HG02763 (cell line): ENCODE measurements around the gene SH3RF1.
"Not testable (repeated sequence)": the region's sequence is repeated elsewhere in the genome, so short reads cannot be mapped to it uniquely, and the experiment has no call there.

Experiments
- ATAC-seq: cut with Tn5 transposase; IDR thresholded peaks from one replicate; pipeline ENCODE4 v1.9.1; 2021; ENCODE audit warnings: mild to moderate bottlenecking, moderate library complexity; ENCODE audit not compliant: unreplicated experiment

Gene SH3RF1

DNA sequence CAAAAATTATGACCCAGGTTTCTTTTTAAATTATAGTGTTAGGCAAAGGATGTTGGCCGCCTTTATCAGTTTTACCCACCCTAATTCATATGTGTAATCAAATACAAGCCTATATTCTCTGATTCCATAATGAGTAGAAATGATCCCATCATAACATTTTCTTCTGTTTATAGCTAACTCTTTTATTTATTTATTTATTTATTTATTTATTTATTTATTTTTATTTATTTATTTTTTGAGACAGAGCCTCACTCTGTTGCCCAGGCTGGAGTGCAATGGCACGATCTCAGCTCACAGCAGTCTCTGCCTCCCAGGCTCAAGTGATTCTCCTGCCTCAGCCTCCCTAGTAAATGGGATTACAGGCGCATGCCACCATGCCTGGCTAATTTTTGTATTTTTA lies 7.1 kb upstream of the SH3RF1 start:
- not testable (repeated sequence) for ATAC-seq

GRCh38 chr4:169275180-169275579 lies 4.4 kb upstream of the SH3RF1 start:
- no peak for ATAC-seq

DNA sequence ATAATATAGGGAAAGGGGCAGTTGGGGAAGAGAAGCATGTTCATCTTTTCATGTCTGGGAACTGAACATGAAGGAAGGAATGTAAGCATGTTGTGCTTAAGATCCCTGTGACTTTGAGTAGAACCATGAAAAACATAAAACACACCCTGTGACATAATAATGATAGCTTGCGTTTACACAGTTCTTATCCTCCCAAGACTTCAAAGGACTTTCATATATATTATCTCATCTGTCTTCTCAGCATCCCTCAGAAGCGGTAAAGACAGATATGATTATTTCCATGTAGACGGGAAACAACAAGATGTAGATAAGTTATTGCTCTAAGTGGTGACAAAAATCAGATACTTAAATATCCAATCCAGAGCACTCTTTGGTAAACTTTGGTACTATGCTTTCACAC lies 3.3 kb upstream of the SH3RF1 start:
- no peak for ATAC-seq

DNA sequence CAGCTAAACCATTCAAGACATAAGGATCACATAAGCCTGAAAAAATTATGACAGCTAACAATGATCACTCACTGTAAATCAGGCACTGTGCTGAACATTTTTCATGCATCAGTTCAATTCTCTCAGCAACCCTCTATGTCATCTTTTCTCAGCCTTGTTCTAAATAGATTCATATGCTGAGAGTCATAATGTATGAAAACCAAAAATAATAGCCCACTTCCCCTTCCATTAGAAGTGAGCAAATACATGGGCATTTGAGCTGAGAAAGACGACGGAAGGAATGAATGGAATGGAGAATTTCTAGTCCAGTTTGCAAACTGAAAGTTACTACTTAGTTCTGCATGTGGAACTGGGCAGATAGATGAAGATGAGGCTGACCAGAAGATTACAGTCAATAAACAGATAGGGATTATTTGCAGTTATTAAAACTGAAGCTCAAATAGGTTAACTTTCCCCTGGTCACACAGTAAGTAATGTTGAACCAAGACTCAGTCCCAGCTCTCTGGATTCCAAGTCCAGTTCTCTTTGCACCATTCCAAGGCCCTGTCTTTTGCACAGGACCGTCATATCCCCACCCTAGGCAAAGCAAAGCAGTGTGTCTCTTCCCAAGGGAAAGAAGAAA lies 1.6 kb upstream of the SH3RF1 start:
- ATAC-seq: no peak

GRCh38 chr4:169271692-169272007 lies 894 bp upstream of the SH3RF1 start:
- ATAC-seq: no peak

DNA sequence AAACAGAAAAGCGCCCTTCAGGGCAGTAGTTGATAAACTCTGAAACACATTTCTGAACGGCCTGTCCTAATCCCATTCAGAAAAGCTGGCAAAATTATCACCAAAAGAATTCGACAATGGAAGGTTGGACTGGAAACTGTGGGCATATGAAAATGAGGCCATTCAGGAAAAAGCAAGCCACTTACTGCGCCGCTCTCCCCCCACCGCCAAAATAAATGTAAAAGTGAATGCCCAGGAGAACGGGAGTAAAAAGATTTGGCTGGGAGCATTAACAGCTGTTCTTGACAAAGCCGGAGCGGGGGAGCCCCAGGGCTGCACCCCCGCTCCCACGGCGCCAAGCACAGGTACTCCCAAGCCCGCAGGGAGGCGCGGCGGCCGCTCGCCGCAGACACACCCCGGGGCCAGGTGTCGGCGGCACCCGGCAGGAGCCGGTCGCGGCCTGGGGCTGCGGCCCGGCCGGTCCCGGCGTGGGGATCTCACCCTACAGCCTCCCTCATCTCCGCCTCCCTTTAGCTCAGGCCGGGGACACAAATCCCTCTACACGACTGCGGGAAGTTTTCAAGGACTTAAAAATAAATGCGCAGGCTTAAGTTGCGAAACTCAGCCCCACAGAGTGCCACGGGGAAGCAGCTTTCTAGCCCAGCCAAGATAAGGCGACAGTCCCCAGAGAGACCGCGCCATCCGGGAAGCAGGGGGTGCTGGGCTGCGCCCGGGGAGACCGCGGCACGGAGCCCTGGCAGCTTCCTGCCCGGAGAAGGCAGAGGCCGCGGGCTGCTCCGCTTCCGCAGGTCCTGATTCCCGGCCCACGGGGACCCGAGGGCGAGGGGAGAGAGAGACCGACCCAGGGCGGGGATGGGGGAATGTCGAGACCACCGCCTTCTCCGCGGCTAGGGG lies 593 bp downstream of the SH3RF1 start:
- peak; percentile 43 for ATAC-seq

- no peak for ATAC-seq
Observed at GRCh38 chr4:169268951-169269760, 1.6 kb downstream of the SH3RF1 start.

- ATAC-seq: no peak
Observed at GRCh38 chr4:169267070-169267469, 3.7 kb downstream of the SH3RF1 start.

DNA sequence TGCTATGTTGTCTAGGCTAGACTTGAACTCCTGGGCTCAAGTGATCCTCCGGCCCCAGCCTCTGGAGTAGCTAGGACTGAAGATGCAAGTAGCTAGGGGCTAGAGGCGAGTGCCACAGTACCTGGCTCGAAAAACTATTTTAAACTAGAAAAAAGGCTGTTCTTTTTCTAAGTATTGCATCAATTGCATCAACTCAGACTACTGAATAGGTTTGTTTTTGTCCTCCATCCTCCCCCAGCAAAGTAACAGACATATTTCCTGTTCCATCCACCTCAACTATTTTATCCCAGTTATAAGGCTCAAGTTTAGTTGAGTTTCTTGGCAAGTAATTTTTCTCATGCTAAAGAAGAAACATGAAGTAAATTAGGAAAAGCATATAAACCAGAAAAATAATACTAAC lies 4.1 kb downstream of the SH3RF1 start:
- no peak for ATAC-seq

- no peak for ATAC-seq
Observed at GRCh38 chr4:169266081-169266480, 4.7 kb downstream of the SH3RF1 start.

DNA sequence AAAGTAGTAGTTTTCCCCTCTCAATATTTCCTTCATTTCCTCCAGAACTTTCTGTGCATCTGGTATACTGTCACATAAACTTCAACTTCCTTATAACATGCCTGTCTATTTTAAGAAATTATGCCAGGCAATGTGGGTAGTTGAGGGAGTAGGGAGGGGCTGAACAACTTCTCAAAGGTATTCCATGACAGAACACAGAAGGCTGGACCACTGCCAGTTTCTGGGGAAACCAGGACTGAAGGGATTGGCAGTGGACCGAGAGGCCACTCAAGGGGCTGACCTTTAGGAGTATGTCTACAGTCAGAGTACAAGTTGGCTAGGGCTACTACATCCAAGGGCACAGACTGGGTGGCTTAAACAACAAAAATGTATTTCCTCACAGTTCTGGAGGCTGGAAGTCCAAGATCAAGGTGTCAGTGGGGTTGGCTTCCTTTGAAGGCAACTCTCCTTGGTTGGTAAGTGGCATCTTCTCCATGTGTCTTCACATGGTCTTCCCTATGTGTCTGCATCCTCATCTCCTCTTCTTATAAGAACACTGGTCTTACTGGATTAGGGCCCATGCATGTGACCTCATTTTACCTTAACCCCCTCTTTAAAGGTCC lies 6.9 kb downstream of the SH3RF1 start:
- no peak for ATAC-seq

GRCh38 chr4:169260217-169260866 lies 10.4 kb downstream of the SH3RF1 start:
- no peak for ATAC-seq

DNA sequence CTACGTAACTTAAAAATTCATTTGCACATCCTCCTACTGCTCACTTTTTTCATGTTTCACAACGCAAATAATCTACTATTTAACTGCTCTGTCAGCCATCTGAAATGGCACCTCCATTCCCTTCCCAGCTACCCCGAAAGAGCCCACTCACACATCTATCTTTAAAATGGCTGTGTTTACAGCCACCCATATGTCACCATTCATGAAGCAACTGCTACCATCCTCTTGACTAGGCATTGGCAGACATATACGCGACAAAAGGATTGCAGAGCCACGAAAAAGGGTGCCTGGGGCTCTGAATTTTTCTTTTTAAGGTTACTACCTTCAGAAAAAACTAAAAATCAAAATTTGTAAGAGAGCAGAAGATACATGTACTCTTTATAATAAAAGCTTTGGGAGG lies 11.5 kb downstream of the SH3RF1 start:
- no peak for ATAC-seq

DNA sequence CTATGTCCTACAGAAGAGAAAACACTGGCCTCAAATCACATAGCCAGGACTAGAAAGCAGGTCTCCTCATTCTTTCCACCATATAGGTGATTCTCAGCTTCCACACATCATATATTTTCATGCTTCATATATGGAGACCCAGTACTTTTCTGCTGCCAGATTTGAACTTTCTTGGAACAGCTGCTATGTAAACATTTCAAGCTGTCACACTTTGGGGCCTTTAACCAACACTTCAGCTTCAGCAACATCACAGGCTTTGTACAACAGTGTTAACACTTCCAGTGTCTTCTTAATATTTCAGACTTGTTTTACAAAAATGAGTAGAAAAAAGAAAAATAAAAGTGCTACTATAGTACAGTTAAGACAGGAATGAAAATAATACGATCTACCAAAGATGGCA lies 12.6 kb downstream of the SH3RF1 start:
- ATAC-seq: no peak

DNA sequence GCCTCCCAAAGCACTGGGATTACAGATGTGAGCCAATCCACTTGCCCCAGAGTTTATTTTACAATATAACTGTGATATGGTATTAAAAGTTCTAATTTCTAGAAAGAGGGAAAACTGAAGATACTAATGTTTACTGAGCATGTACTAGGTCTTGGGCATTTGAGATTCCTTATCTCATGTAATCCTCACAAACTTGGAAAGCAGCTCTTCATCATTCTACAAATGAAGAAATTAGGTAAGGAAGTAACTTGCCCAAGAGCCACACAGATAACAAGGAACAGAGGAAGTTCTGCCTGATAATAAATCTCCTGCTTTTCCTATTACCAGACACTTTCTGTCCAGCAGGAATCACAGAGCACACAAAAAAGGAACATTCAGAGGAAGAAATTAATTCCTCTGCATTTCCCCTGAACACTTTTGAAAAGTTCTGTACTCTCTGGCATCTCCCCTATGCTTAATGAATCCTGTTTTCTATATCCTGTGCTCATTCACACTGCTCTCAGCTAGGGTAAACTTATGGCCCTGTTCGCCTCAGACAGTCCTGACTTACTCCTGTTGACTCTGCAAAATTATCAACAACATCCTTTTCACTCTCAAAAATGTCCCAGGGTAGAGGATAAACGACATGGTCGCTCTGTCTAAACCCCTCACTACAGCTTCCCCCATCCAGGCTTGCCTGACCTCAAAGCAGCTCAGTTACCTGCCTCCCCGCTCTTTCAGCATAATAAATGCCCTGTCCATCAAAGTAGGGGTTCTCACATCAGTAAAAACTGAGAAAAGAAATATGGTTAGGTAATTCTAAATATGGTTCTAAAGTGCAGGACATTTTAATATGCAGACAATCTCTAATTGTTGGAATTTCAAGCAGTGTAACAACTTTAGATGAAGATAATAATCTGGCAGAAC lies 13.6 kb downstream of the SH3RF1 start:
- ATAC-seq: no peak

GRCh38 chr4:169256101-169256612 lies 14.6 kb downstream of the SH3RF1 start:
- ATAC-seq: no peak

GRCh38 chr4:169254546-169254983 lies 16.2 kb downstream of the SH3RF1 start:
- no peak for ATAC-seq

DNA sequence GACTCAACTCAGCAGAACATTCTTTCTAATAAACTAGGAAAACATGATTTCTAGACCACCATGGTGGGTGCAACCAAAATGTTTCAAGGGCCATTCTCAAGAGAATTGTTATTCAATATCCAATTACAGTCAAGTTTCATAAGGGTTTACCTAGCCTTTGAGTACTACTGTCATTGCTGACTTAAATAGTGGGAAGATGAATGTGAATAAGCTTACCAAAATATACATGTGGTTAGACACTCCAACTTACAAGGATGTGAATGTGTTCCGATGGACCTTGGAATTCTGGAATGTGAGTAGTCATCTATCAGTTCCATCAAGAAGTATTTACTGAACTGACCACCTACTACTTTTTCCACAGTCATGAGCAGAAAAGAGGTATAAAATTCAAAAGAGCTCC lies 16.9 kb downstream of the SH3RF1 start:
- ATAC-seq: no peak

DNA sequence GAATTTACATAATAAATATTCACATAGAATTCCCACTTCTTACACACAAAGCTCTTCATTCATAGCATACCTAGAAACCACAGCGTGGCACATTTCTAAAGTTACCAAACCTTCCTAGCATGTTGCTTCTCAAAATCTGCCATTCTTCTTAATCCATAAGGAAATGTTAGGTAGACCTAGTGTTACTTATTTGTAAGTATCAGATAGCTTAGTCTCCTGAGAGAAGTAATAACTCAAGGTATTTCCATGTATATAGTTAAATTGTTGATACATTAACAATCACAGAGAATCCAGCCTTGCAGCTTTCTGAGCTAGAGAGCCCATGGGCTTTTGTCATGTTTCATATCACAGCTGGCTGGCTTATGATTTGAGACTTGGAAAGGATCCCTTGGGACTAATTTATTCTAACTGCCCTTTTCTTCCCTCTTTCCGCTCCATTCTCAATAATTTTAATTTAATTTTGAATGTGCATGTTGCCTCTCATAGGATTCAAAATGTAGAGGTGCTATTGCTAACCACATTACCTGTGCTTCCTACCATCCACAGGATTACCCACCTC lies 17.6 kb downstream of the SH3RF1 start:
- ATAC-seq: no peak
